Activated CD4-positive, alpha-beta T cell treated with anti-CD3 and anti-CD28 coated beads, Interleukin-10, Interleukin-2, amounts not matched to agents 100 ng/mL and 50 ng/mL, durations not matched to agents 16 hours and 8 hours (primary cell): ENCODE measurements around the gene PRM1.
"Not testable (repeated sequence)": the region's sequence is repeated elsewhere in the genome, so short reads cannot be mapped to it uniquely, and the experiment has no call there.

Source experiments
- DNase-seq: peaks from one replicate; pipeline ENCODE4 v3.0.0-alpha.2; 2020

PRM1 gene

DNA sequence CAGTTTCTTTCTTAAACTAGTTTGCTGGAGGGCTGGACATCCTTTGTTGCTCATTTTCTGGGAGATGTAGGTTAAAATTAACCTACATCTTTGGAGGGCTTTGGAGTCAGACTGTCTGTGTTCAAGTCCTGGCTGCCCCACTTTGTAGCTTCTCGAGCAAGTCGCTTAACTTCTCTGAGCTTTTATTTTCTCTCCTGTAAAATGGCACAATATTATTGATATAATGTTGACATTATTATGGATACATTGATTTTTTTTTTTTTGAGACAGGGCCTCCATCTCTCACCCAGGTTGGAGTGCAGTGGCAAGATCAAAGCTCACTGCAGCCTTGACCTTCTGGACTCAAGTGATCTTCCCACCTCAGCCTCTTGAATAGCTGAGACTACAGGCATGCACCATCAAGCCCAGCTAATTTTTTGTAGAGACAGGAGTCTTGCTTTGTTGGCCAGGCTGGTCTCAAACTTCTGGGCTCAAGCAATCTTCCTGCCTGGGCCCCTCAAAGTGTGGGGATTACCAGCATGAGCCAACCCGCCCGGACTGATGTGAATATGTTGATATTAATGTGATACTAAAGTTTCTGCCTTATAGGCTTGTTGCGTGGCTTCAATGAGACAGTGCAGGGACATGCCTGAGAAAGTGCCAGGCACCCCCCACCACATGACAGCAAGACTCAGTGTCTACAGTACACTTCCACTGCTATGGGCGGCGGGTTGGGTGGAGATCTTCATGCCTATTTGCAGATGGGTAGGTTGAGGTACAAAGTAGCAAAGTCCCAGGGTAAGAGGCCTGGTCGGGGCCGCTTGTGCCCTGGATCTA is 32.6 kb upstream of the PRM1 start:
- DNase-seq: no peak

- peak; percentile 37 for DNase-seq
Observed at GRCh38 chr16:11312718-11313492, 31.8 kb upstream of the PRM1 start.

DNA sequence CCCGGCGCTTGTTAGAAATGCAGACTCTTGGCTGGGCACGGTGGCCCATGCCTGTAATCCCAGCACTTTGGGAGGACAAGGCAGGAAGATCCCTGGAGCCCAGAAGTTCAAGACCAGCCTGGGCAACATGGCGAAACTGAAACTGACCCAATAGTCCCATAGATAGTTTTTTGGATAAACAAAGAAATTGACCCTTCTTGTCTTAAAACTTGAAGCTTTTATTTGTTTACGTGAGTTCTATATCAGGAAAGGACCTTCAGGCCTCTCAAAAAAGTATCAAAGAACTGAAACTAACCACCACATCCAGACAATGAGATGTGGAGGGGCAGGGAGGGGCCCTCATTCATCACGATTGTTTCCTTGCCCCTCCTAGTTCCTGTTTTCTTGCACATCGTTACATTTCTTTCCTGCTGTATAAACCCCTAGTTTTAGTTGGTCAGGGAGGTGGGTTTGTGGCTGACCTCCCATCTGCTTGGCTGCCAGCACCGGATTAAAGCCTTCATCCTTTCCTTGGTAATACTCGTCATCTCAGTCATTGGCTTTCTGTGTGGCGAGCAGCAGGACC is 29.9 kb upstream of the PRM1 start:
- DNase-seq: peak; percentile 71

DNA sequence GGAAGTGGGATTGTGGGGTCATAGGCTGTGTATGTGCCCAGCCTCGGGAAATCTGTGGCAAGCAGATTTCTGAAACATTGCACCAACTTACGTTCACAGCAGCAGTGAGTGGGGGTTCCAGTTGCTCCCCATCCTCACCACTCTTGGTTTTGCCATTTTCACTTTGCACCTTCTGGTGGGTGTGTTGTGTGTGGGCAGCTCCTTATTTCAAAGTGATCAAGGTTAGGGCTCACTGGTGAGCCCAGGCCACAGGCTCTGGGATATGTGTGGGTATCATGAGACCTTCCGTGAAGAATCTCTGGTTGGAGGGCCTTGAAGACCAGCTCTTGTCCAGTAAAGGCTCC is 29.5 kb upstream of the PRM1 start:
- DNase-seq: no peak

GRCh38 chr16:11309895-11310633 is 28.9 kb upstream of the PRM1 start:
- no peak for DNase-seq

DNA sequence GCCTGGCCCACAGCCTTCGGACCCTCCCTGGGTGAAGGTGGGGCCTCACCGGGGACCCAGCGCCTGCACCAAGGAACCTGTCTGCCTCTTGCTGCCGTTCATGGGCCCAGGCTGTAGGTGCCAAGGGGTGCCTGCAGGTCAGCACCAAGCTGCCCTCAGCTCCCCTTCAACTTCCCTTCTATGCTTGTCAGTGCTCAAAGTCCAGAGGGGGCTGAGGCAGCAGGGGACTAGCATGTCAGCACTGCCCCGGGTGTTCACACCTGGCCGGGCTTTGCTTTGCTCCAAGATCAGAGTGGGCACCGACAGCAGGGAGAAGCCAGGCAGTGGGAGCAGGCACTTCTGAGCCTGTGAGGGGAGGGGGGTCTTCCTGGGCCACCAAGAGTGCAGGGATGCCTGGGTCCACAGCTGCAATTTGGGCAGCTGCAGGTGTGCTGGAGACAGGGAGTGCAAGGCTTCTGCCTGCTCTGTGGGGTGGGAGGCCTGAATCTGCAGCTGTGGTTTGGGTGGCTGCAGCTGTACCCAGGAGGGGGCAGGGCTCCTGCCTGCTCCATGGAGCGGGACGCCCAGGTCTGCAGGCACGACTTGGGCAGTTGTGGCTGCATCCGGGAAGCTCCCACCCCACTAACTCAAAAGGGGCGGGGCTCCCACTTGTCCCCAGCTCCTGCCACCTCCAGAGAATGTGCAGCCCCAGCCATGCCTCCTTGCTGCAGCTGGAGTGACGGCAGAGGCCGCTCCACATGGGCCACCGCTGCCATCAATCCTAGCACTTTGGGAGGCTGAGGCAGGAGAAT is 27.6 kb upstream of the PRM1 start:
- no peak for DNase-seq

DNA sequence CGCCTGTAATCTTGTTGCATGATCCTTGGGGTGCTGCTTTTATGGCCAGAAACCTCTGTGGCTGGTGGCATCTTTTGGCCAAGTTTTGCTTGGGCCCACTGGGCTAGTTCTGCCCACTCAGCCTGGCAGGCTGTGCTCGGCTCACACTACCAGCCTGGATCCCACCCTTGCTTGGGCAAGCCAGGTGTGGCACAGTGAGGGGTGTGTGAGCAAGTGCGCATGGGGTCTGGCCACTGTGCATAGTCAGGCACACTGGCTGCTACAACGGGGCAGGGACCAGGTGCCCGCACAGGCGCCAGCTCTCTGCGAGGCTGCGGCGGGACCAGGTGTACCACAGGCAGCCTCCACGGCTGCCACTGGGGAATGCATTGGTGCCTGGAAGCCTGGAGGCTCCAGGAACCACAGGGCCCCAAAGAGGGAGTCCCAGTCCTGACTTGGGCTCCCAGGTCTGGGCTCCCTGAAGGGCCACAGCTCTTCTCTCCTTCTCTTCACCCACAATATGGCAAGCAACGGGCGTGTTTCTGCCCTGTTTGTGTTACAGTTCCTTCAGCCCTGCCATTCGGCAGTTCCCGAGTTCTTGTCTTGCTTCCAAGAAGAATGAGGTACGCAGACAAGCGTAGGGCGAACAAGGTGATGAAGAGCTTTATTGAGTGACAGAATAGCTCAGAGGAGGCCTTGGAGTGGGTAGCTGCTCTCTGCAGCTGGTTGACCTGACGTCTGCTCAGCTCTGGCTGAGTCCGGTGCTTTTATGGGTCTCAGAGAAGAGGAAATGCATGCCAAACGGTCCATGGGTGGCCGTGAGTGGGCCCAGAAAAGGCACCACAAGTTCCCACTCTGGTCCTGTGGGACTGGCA is 26.7 kb upstream of the PRM1 start:
- no peak for DNase-seq

DNA sequence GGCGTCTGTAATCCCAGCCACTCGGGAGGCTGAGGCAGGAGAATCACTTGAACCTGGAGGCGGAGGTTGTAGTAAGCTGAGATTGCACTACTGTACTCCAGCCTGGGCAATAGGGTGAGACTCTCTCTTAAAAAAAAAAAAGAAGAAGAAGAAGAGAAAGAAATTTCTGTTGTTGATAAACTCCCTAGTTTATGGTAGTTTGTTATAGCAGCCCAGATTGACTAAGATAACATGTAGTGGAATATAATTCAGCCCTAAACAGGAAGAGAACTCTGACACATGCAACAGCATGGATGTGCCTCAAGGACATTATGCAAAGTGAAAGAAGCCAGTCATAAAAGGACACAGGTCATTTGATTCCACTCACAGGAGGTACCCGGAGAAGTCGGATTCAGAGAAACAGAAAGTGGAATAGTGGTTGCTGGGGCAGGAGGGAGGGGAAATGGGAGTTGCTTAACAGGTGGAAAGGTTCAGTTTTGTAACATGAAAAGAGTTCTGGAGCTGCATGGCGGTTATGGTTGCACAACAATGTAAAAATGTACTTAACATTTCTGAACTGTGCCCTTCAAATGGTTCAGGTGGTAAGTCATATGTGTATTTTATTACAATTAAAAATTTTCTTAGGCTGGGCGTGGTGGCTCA is 26.0 kb upstream of the PRM1 start:
- peak; percentile 80 for DNase-seq

GRCh38 chr16:11306381-11306780 is 25.3 kb upstream of the PRM1 start:
- no peak for DNase-seq

DNA sequence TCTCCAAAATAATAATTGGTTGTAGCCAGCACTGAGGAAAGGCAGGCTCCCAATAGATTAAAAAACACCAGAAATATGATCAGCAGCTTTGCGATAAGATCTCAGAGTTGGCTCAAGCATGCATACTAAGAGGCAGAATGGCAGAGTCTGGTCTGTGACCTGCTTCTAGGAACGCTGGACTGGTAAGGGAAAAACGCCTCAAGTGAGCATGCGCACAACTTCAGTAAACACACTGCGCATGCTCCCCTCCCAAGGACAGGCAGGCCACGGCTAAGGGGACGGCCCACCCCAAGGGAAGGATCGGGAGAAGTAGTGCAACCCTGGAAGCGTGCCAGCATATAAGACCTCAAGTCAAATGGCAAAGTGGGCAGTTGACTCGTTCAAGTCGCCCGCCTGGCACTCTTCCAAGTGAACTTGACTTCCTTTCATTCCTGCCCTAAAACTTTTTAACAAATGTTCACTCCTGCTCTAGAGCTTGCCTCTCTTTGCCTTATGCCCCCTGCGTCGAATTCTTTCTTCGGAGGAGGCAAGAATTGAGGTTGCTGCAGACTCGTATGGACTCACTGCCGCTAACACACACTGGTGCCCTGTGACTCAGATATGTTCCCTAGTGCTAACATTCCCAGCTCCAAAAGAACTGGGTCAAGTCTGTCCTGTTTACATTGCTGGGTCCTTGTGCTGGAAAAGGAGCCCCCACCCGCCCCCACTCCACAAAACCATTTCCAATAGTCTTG is 22.4 kb upstream of the PRM1 start:
- DNase-seq: no peak

- no peak for DNase-seq
Observed at GRCh38 chr16:11302977-11303376, 21.8 kb upstream of the PRM1 start.

DNA sequence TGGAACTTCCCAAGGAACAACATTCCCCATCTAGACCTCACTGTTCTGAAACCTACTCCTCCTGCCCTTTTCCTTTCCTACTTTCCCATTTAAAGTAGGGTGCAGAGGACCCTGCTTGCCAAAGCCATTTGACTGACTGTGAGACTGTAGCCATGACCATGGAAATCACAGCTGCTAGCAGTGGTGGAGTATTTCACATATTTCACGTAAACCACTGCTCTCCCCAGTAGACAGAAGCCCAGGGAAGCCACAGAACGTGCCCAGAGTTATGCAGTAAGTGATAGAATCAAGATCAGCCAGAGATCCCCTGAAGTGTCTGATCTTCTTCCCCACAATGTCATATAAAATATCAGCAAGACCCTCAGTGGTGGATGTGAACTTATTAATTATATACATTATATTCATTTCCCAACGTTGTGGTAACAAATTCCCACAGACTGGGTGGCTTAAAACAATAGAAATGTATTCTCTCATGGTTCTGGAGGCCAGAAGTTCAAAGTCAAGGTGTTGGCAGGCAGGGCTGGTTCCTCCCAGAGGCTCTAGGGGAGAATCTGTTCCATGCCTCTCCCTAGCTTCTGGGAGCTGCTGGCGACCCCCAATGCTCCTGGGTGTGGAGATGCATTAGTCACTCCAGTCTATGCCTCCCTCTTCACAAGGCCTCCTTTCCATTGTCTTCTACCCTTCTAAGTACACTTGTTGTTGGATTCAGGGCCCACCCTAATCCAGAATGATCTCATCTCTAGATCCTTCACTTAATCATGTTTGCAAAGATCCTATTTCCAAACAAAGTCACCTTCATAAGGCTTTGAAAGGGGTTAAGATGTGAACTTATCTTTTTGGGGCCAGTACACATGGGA is 20.7 kb upstream of the PRM1 start:
- no peak for DNase-seq

- no peak for DNase-seq
Observed at GRCh38 chr16:11300560-11300892, 19.4 kb upstream of the PRM1 start.

DNA sequence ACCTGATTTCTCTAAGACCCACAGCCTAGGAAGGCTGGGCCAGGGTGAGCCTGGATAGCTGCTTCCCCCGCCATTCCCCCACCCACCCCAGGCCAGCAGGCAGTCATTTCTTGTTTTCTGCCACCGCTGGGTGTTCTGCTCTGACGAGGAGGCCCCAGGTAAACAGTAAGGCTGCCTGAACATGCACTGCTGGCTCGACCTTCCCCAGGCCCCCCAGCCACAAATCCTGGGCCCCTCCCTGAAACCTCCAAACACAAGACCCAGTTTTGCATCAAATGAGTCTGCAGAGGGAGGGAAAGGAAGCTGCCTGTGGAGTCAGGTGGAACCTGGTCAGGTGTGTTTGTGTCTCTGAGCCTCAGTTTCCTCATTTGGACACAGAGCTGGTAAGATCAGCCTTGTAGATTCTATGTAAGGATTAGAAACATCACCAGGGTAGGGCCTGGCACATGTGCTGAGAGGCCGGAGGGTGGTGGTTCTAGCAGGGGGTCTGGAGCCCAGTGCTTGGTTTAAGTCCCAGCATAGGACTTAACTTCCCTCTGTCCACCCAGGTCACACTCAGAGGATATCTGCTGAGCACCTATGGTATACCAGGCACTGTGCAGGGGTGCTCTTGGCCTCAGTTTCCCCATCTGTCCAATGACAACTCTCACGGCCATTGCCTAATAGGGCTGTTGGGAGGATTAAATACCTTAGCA is 18.9 kb upstream of the PRM1 start:
- no peak for DNase-seq

- not testable (repeated sequence) for DNase-seq
Observed at GRCh38 chr16:11298950-11299547, 17.9 kb upstream of the PRM1 start.

DNA sequence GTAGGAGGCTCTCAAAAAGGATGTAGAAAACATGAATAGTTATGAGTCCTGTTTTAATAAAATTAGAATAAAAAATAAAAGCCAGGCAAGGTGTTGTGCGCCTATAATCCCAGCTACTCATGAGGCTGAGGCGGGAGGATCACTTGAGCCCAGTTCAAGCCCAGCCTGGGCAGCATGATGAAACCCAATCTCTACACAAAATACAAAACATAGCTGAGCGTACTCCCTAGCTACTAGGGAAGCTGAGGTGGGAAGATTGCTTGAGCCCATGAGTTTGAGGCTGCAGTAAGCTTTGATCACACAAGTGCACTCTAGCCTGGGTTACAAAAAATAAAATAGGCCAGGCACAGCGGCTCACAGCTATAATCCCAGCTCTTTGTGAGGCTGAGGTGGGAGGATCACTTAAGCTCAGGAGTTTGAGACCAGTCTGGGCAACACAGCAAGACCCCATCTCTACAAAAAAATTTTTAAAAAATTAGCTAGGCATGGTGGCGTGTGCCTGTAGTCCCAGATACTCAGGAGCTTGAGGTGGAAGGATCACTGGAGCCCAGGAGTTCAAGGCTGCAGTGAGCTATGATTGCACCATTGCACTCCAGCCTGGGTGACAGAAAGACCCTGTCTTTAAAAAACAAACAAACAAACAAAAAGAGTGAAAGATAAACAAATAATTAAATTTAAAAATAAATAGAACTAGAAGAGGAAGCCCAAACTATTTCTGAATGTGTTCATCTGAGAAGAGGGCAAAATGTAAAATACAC is 17.2 kb upstream of the PRM1 start:
- no peak for DNase-seq

DNA sequence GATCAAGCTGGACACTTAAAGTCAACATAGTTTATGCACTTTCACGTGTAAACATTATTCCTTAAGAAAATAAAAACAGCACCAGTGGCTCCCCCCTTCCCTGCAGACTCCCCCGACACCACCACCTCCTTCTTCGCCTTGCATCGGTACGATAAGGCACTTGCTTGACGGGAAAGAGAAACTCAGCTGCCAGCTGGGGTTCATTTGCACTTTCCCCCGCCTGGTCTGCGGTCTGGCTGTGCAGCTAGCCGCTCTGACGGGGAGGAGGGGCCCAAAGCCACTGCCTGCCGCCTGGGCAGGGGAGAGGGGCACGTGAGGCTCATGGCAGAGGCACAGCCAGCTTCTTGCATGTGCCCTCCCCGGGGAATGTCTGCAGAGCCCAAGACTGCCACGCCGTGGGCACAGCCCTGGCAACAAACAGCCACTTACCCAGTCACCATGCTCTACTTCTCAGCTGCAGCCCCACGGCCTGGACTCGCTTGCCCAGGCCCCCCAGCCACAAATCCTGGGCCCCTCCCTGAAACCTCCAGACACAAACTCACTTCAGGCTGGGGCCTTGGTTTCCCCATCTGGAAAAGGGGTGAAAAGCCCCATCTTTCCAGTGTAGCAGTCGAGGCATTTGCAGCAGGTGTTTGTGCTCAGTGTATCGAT is 16.5 kb upstream of the PRM1 start:
- peak; percentile 82 for DNase-seq
